Stimulated activated CD4-positive, alpha-beta T cell treated with anti-CD3 and anti-CD28 coated beads, Interleukin-4, amount 100 ng/mL, for 24 hours (primary cell): ENCODE data around the gene PANX3.
A peak's percentile ranks its signal among the peaks of the same experiment; 100 is the strongest.

Source experiments
- DNase-seq: peaks from one replicate; pipeline ENCODE4 v3.0.0-alpha.2; 2020

The PANX3 gene

GRCh38 chr11:124622531-124623451 is 11.6 kb downstream of the PANX3 start, which contains the start of gene TBRG1:
Gene TBRG1 (plus strand): TSS chr11:124622864. CDS start chr11:124623084, 220 bp downstream.
- DNase-seq, result peak; percentile 85

DNA sequence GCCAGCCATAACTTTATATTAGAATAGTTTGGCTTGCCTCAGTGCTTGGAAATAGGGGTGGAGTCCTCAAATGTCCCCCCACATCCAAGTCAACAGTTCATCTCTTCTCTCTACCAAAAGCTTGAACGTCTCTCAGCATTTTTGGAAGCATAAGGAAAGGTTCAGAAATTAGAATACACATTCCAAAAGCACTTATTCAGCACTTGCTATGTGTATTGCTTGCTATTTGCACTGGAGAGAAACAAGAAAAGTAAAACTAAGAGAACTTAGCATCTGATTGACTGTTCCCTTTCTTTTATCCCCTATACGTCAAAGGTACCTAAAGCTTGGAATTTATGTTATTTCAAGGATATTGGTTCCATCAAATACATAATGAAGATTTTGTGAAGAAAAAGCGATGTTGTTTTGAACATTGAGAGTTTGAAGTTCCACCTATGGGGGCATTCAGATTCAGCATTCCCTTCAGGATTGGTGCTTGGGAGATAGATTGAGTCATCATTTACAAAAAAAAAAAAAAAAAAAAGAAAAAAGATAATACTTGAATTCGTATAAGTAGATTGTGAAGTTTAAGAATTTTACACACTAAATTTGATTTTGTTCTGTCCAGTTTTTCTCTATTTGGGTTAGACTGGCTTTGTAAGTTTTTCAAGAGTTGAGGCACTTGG is 12.8 kb downstream of the PANX3 start:
- DNase-seq, result no peak

DNA sequence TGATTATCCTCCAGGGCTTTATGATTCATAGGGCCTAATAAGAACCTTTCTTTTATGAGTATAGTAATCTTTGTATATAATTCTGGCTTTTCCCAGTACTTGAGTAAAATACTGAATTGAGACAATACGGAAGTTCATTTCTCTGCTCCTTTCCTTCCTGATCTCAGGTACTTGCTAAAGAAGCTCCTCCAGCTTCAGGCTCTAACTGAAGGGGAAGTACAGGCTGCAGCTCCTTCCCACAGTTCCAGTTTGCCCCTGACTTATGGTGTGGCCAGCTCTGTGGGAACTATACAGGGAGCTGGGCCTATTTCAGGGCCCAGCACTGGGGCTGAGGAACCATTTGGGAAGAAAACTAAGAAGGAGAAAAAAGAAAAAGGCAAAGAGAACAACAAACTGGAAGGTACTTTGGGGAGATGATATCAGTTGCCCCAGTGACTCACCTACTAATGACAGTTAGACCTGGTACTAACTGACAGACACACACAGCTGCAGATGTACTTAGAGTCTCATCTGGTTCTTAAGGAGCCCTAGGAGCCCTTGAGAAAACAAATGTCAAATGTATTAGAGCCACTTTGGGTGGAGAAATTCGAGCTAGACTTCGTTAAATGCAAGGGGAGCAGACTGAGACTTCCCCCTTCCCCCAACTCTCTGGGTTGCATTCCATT is 14.4 kb downstream of the PANX3 start:
- no peak for DNase-seq

- DNase-seq, result no peak
These were observed 16.3 kb downstream of the PANX3 start for GRCh38 chr11:124627546-124627945.

DNA sequence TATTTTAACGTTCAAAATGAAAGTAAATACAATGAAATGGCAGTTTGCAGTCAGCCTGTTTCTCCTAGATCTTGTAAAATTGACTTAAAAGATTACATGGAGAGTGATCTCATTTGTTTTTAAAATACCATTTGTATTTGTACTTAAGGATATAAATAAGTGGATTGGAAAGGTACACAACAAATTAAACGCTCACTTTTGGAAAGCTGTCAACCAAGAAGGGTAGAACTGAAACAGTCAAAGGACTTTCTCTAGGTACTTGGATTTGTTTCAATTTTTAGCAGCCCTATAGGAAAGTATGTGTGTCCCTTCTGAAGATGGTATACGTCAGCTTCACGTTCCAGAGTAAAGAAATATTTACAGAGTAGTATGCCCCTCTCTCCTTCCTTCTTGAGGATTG is 18.7 kb downstream of the PANX3 start:
- no peak for DNase-seq

GRCh38 chr11:124633355-124633754 is 22.1 kb downstream of the PANX3 start:
- no peak for DNase-seq

- DNase-seq, result no peak
These were observed 24.7 kb downstream of the PANX3 start for GRCh38 chr11:124635932-124636331.

DNA sequence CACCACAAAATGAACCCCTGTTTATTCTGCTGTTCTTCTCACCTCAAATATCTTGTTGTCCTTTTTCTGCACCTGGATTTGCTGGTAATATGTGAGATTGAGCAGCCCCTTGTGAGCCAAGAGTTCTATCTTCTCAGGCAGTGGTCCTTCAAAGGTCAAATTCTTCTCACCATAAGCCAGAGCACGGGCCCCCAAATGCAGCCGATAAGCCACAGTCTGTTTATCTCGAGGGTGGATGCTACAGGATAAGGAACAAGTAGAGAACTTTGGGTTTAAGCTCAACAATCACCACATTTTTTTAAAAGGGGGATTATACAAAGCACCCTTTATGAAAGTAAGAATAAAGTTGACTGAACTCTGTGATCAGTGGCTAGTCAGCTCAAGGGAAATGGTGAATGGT is 27.3 kb downstream of the PANX3 start:
- DNase-seq, result no peak

GRCh38 chr11:124639186-124639585 is 28.0 kb downstream of the PANX3 start:
- no peak for DNase-seq

GRCh38 chr11:124640666-124641065 is 29.4 kb downstream of the PANX3 start:
- no peak for DNase-seq

DNA sequence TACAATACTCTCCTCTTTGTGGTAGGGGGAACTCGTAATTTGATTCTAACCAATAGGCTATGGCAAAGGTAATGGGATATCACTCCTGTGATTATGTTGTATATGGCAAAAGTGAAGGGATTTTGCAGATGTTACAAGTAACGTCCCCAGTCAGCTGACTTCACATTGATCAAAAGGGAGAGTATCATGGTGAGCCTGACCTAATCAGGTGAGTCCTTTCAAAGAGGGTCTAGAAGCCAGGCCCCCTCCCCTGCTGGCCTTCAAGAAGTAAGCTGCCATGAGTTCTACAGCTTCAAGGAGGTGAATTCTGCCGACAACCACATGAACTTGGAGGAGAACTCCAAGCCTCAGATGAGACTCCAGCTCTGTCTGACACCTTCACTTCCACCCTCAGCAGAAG is 31.4 kb downstream of the PANX3 start:
- no peak for DNase-seq

- DNase-seq, result no peak
These were observed 31.9 kb downstream of the PANX3 start for GRCh38 chr11:124643042-124643604.

GRCh38 chr11:124643605-124644425 is 32.6 kb downstream of the PANX3 start:
- no peak for DNase-seq

GRCh38 chr11:124644426-124645280 is 33.4 kb downstream of the PANX3 start:
- peak; percentile 17 for DNase-seq

GRCh38 chr11:124646148-124646547 is 34.9 kb downstream of the PANX3 start:
- DNase-seq, result no peak

DNA sequence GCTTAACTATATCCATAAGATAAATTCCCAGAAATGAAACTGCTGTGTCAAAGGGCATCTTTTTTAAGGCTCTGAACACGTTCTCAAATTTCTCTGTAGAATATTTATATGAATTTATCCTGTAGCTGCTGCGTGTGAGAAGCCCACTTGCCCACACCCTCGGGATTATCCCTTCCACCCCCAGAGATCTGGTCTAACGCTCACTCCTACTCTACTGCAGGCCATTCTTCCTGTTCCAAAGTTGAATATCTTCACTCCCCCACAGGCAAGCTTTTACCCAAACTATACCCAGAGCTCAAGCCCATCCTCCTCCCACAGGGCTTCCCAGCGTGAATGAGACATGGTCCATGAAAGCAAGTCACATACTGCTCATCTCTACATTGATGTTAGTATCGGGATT is 37.4 kb downstream of the PANX3 start:
- DNase-seq, result no peak

GRCh38 chr11:124656774-124657630 is 45.8 kb downstream of the PANX3 start:
- no peak for DNase-seq

DNA sequence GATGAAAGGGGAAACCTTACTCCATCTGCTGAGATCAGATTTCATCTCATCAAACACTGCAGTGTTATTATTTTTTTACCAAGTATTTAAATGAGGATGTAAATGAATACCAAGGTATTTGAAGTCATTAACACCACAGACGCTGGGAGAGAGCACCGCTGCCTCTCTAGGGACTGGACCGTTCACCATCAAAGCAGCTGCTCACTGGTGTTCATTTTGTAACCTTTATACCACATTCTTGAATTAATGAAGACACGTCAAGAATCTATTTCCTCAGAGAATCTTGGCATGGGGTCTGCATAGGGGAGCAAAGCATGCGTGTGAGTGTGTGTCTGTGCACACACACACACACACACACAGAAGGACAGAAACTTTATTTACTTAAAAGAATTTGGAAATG is 46.7 kb downstream of the PANX3 start:
- no peak for DNase-seq

- no peak for DNase-seq
These were observed 47.3 kb downstream of the PANX3 start for GRCh38 chr11:124658501-124658900.

DNA sequence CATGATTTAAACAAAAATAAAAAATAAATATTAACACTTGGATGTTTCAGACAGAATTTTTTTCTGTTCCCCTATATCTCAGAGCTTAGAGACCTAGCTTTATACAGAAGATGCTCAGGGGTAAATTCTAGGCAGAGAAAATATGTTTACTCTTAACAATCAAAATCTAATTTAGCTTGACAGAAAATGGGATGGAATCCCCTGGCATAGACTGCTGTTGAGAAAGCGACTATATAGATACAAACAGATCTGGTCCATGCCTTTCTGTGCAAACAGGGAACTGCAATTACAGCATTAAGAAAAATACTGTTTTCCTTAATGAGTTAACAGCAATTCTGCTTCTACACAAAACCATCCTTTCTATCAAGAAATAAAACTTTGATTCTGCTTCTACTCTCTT is 47.8 kb downstream of the PANX3 start:
- no peak for DNase-seq
